Stomach (tissue), 4 donors: Measurements from ENCODE around the gene STK4.

Experiments used
- CTCF ChIP-seq, 7 experiments: fragments of 450-650 bp in 4 of 7; fragments of 200-600 bp in 3 of 7; sonication (generic) in 3 of 7; IDR thresholded peaks; one replicate each; pipeline ENCODE4 v1.5.1; 2016 to 2019; ENCODE audit warnings: antibody characterized with exemption in 7 of 7, control low read depth in 2 of 7, mild to moderate bottlenecking in 1 of 7
- EP300 ChIP-seq: sonication (generic); formaldehyde crosslinking; IDR thresholded peaks from one replicate; pipeline ENCODE4 v1.6.1; 2017; ENCODE audit warnings: antibody characterized with exemption
- POLR2A ChIP-seq, 4 donors: fragments of 450-650 bp; IDR thresholded peaks; one replicate each; pipeline ENCODE4 v1.6.1; 2016; ENCODE audit warnings: antibody characterized with exemption in 4 of 4, control low read depth in 2 of 4, mild to moderate bottlenecking in 1 of 4, moderate library complexity in 1 of 4

GRCh38 chr20:44941120-44941691, 25.1 kb upstream of the STK4 start:
- no peak for TF ChIP-seq CTCF (IDR thresholded peaks at IDR 0.05)
- no peak for TF ChIP-seq POLR2A (IDR thresholded peaks at IDR 0.05)
- TF ChIP-seq EP300 = no peak
